Subcutaneous adipose tissue (tissue), 4 donors: Measurements from ENCODE around the gene MBNL2. TPM values are rescaled to one million over a fixed set of nuclear protein-coding genes. Genes with fewer than 3 reads are reported as not detected.

ENCODE experiments used
- CTCF ChIP-seq: fragments of 450-650 bp; IDR thresholded peaks from one replicate; pipeline ENCODE4 v1.5.1; 2016; ENCODE audit warnings: low read depth, mild to moderate bottlenecking, control low read depth, antibody characterized with exemption, moderate library complexity
- total RNA-seq, 4 donors: library from RNA; depleted of rRNA; stranded (reverse); fragments of >200 nt; gene quantifications; one replicate each; pipeline ENCODE4 v1.1.0, GENCODE V29; 2016

The MBNL2 gene
- total RNA-seq, 4 donors from 2014 or later = 83.9 to 141 (median 91.2) TPM

- no peak for TF ChIP-seq CTCF
Measured at GRCh38 chr13:97330448-97330847, 108.3 kb downstream of the MBNL2 start.

- no peak for TF ChIP-seq CTCF
Measured at GRCh38 chr13:97332742-97333141, 110.6 kb downstream of the MBNL2 start.

- no peak for TF ChIP-seq CTCF
Measured at GRCh38 chr13:97333983-97334382, 111.8 kb downstream of the MBNL2 start.

- TF ChIP-seq CTCF = no peak
Measured at GRCh38 chr13:97334690-97335089, 112.6 kb downstream of the MBNL2 start.

- no peak for TF ChIP-seq CTCF
Measured at GRCh38 chr13:97335488-97336134, 113.5 kb downstream of the MBNL2 start.

GRCh38 chr13:97337985-97338499, 115.9 kb downstream of the MBNL2 start:
- TF ChIP-seq CTCF = no peak

- no peak for TF ChIP-seq CTCF
Measured at GRCh38 chr13:97338571-97338970, 116.4 kb downstream of the MBNL2 start.
